22Rv1 (cell line): ENCODE results near the gene RPS6KC1.

ENCODE experiments used
- H3K27ac ChIP-seq: fragments of 450-650 bp; 2 replicates; pipeline ENCODE4 v1.5.1; 2017
- ZFX ChIP-seq: fragments of 450-650 bp; IDR thresholded peaks from 2 replicates; pipeline ENCODE4 v1.6.1; 2017; ENCODE audit warnings: antibody characterized with exemption, borderline replicate concordance
- TF ChIP-seq, protein P1 (sequence below): fragments of 450-650 bp; IDR thresholded peaks from 2 replicates; pipeline ENCODE4 v1.5.1; 2017; ENCODE audit warnings: mild to moderate bottlenecking

The RPS6KC1 gene, protein sequence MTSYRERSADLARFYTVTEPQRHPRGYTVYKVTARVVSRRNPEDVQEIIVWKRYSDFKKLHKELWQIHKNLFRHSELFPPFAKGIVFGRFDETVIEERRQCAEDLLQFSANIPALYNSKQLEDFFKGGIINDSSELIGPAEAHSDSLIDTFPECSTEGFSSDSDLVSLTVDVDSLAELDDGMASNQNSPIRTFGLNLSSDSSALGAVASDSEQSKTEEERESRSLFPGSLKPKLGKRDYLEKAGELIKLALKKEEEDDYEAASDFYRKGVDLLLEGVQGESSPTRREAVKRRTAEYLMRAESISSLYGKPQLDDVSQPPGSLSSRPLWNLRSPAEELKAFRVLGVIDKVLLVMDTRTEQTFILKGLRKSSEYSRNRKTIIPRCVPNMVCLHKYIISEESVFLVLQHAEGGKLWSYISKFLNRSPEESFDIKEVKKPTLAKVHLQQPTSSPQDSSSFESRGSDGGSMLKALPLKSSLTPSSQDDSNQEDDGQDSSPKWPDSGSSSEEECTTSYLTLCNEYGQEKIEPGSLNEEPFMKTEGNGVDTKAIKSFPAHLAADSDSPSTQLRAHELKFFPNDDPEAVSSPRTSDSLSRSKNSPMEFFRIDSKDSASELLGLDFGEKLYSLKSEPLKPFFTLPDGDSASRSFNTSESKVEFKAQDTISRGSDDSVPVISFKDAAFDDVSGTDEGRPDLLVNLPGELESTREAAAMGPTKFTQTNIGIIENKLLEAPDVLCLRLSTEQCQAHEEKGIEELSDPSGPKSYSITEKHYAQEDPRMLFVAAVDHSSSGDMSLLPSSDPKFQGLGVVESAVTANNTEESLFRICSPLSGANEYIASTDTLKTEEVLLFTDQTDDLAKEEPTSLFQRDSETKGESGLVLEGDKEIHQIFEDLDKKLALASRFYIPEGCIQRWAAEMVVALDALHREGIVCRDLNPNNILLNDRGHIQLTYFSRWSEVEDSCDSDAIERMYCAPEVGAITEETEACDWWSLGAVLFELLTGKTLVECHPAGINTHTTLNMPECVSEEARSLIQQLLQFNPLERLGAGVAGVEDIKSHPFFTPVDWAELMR

DNA sequence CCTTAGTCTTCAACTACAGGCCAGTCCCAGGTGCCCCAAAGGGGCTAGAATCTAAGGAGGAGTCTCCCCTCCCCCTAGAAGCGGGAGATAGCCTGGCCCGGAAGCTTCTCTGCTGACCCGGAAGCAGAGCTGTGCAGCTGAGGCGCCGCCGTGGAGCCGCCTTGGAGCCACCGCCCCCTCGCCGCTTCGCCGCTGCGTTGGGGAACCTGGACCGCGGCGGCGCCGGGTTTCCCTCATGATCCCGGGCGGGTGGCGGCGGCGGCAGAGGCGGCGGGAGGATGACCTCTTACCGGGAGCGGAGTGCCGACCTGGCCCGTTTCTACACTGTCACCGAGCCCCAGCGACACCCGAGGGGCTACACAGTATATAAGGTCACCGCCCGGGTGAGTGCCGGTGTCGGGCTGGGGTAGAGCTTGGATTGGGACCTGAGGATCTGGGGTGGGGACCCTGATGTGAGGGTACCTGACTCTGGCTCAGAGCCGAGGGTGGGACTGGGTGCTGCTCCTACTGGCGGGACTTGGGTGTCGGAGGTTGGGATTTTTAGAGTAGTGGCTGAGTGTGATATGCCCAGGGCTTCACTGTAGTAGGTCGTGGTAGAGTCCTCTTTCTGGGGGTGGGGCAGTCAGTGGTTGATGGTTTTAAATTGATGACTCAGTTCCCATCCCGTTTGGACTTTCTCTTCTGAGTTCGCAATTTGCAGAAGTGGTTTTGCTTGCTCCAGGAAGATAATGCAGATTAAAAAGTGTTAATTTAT, at the start of gene RPS6KC1:
Gene RPS6KC1 (plus strand): TSS at position 115 of the 754 bp plus-strand sequence. CDS start 164 bp downstream, at position 279.
- peak within 1 kb of the TSS; percentile 61 for H3K27ac ChIP-seq
- TF ChIP-seq ZFX: no peak
- TF ChIP-seq, protein P1, sequence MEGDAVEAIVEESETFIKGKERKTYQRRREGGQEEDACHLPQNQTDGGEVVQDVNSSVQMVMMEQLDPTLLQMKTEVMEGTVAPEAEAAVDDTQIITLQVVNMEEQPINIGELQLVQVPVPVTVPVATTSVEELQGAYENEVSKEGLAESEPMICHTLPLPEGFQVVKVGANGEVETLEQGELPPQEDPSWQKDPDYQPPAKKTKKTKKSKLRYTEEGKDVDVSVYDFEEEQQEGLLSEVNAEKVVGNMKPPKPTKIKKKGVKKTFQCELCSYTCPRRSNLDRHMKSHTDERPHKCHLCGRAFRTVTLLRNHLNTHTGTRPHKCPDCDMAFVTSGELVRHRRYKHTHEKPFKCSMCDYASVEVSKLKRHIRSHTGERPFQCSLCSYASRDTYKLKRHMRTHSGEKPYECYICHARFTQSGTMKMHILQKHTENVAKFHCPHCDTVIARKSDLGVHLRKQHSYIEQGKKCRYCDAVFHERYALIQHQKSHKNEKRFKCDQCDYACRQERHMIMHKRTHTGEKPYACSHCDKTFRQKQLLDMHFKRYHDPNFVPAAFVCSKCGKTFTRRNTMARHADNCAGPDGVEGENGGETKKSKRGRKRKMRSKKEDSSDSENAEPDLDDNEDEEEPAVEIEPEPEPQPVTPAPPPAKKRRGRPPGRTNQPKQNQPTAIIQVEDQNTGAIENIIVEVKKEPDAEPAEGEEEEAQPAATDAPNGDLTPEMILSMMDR: peak; percentile 34

DNA sequence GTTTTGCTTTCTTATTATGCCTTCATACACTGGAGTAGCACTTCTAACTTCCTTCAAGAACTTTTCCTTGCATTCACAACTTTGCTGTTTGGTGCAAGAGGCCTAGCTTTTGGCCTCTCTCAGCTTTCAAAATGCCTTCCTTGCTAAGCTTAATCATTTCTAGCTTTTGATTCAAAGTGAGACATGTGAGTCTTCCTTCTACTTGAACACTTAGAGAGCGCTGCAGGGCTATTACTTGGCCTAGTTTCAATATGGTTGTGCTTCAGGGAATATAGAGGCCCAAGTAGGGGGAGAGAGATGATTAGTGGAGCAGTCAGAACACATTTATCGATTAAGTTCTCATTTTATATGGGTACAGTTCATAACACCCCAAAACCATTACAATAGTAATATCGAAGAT, 47.8 kb upstream of the RPS6KC1 start:
- H3K27ac ChIP-seq: no peak overlapping the region
- no peak for TF ChIP-seq ZFX
- TF ChIP-seq, protein P1: no peak

DNA sequence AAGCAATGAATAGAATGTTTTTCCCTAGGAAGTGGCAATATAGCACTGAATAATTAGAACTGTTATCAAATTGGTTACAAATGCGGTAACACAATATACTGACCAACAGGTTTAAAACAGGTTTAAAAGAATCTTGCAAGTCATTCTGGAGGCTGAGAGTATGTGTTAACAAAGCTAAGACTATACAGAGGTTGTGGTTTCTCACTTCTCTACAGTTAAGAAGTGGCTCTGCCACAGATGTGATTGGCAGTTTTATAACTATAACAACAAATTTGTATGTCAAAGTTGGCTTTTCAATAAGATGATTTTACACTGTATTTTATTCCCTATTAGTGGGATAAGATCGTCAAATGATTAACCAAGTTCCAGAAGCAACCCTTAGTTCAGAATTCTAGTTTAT, 42.5 kb upstream of the RPS6KC1 start:
- no peak overlapping the region for H3K27ac ChIP-seq
- TF ChIP-seq ZFX: no peak
- TF ChIP-seq, protein P1: no peak

DNA sequence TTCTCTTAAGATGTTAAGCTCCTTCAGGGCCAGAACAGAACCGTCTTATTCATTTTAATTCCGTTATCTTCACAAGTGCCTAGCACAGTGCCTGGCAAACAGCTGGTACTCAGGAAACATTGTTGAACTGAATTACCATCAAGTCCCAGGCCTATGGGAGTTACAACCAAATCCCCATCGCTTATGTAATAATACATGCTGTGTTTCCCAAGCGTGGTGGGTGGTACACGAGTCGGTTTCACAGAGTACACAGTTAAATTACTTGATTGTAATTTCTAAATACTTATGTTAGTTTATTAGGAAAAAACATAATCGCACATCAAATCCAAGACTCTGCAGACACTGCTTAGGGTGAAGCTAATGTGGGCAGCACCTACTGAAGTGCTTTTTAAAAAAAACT, 36.4 kb upstream of the RPS6KC1 start:
- TF ChIP-seq ZFX: no peak
- TF ChIP-seq, protein P1: no peak
- peak overlapping the region; percentile 90 for H3K27ac ChIP-seq

DNA sequence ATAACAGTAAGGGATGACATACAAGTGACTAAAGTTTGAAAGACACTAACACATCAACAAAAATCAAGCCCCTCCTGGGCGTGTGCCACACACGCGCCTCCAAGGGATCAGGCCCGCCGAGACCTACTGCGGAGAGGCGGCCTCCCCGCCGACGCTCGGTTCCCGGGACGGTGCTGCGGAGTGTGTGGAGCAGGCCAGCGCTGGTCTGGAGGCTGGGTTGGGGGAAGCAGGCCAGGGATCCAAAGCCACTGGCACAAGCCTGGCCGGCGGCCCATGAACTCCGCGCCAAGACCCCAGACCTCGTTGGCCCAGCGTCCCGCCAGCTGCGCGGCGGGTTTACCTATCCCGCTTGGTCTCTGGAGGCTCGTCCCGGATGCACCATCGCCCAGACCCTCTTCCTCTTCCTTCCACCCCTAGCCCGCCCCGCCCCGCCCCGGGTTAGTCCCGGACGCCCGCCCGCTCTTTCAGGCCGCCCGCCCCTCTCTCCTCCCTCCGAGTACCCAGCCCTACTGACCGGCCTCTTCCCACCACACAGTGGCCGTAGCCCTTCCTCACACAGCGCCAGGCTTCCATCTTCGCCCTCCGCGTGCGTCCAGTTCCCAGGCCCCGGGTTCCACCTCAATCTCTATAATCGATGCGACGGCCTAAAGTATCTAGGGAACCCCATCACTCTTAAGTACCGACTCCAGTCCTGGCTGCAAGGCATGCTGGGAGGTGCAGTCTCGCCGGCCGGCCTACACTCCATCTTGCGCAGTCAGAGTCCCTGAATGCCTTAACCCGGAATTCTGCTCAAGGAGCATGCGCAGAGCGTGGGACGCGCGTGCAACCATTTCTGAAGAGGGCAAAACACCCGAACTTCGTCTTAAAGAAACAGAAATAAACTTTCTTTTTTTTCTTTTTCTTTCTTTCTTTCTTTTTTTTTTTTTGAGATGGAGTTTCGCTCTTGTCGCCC, 35.7 kb upstream of the RPS6KC1 start, which contains the start of gene ANGEL2:
Gene ANGEL2 (minus strand): TSS at position 769 of the 952 bp plus-strand sequence. CDS start 196 bp downstream, at position 573.
- TF ChIP-seq ZFX: no peak
- peak within 1 kb of the TSS; percentile 90 for H3K27ac ChIP-seq

DNA sequence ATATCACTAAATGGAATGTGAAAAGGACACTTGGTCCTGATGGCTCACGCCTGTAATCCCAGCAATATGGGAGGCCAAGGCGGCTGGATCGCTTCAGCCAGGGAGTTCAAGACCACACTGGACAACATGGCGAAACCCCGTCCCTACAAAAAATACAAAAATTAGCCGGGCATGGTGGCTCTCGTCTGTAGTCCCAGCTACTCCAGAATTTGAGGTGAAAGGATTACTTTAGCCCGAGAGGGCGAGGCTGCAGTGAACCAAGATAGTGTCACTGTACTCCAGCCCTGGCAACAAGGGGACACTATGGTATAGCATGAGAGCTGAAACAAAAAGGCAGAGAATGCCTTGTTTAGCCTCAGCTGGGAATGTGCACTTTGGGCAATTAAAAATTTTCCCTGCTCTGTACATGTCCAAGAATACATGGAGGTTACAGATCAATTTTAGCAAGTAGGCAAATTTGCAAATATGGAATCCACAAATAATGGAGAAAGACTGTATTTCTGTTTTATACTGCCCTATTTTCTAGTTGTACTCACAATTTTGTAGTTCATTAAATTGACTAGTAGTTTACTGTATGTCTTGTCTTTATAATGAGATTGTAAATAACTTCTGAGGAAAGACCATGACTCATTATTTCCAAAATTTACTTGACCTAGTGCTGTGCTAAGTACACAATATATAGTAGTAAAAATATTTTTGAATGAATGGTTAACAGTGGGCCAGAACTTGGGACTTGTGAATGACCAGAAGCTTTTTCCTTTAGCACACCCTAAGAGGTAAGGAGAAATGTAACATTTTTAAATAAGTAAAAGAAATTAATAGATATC, 33.4 kb upstream of the RPS6KC1 start:
- no peak overlapping the region for H3K27ac ChIP-seq
- TF ChIP-seq, protein P1: no peak
- TF ChIP-seq ZFX: no peak
